K562 (cell line): ENCODE measurements around the gene DYNLT4. TPM values are rescaled to one million over a fixed set of nuclear protein-coding genes. Genes with fewer than 3 reads are reported as not detected.

ENCODE experiments used
- HMG20A ChIP-seq: fragments of 450-650 bp; formaldehyde crosslinking; conservative IDR thresholded peaks from 2 replicates; pipeline ENCODE4 v1.4.0; 2020; ENCODE audit warnings: mild to moderate bottlenecking, mixed read lengths
- MXI1 ChIP-seq: IDR thresholded peaks from 2 replicates; pipeline ENCODE4 v1.6.1; 2011; ENCODE audit warnings: low read depth, mild to moderate bottlenecking, improper control_type of control experiment, low read length
- RBM14 ChIP-seq: fragments of 200-400 bp; formaldehyde crosslinking; IDR thresholded peaks from 2 replicates; pipeline ENCODE4 v1.6.1; 2018; ENCODE audit warnings: low read depth, mild to moderate bottlenecking, low read length, moderate library complexity, borderline replicate concordance; ENCODE audit not compliant: insufficient read depth
- SMARCB1 ChIP-seq: IDR thresholded peaks from 2 replicates; pipeline ENCODE4 v1.6.1; 2011; ENCODE audit warnings: improper control_type of control experiment, low read depth; ENCODE audit not compliant: insufficient read length
- SRF ChIP-seq, 2 experiments: fragments of 250-450, 450-650 bp in 1 of 2; sonication (Bioruptor Pico) in 1 of 2; sonication (generic) in 1 of 2; formaldehyde crosslinking; IDR thresholded peaks; 2 replicates each; pipeline versions ENCODE4 v1.5.0 to v1.5.1; 2020 to 2022; ENCODE audit warnings: mild to moderate bottlenecking in 1 of 2, missing genetic modification reagents in 1 of 2
- ZNF75A ChIP-seq: fragments of 450-650 bp; formaldehyde crosslinking; IDR thresholded peaks from 2 replicates; pipeline ENCODE4 v1.4.0; 2020; ENCODE audit warnings: mild to moderate bottlenecking
- polyA plus RNA-seq, 8 experiments: library from polyadenylated mRNA; depleted of rRNA in 4 of 8; stranded (reverse) in 5 of 8; unstranded in 3 of 8; fragments of >200 nt; fragmentation: Nextera tagmentation in 2 of 8; fragmentation: Illumina TruSeq in 1 of 8; extraction: Ambion mirVana in 2 of 8; extraction: Trizol in 1 of 8; gene quantifications; 2 replicates each; pipeline versions ENCODE4 v1.2.1 to v1.2.3, GENCODE V29; 2011 to 2014; ENCODE audit warnings: inconsistent platforms in 1 of 8, missing spikeins in 1 of 8
- total RNA-seq, 7 experiments: library from RNA; depleted of rRNA in 6 of 7; stranded (reverse); fragments of >200 nt in 6 of 7; fragmentation: Illumina TruSeq in 2 of 7; extraction: Trizol in 2 of 7; gene quantifications; 2 replicates each; pipeline versions ENCODE4 v1.2.1 to v1.2.3, GENCODE V29; 2011 to 2021; ENCODE audit warnings: low replicate concordance in 1 of 7
- TF ChIP-seq, protein P1 (sequence below), 2 experiments: fragments of 450-650 bp; formaldehyde crosslinking in 1 of 2; IDR thresholded peaks; 2 replicates each; pipeline versions ENCODE4 v1.4.0 to v1.6.1; 2014 to 2020; ENCODE audit warnings: mild to moderate bottlenecking in 2 of 2, borderline replicate concordance in 1 of 2, low read depth in 1 of 2
- TF ChIP-seq, protein P2 (sequence below): fragments of 450-650 bp; IDR thresholded peaks from 2 replicates; pipeline ENCODE4 v1.6.1; 2016; ENCODE audit warnings: low read depth

DYNLT4 gene
- total and polyA plus RNA-seq, 9 of the 15 experiments (the other 6 are each of a cell fraction or from before 2014, with no cell fraction given) = 0.29 to 0.73 TPM; not detected in 7

DNA sequence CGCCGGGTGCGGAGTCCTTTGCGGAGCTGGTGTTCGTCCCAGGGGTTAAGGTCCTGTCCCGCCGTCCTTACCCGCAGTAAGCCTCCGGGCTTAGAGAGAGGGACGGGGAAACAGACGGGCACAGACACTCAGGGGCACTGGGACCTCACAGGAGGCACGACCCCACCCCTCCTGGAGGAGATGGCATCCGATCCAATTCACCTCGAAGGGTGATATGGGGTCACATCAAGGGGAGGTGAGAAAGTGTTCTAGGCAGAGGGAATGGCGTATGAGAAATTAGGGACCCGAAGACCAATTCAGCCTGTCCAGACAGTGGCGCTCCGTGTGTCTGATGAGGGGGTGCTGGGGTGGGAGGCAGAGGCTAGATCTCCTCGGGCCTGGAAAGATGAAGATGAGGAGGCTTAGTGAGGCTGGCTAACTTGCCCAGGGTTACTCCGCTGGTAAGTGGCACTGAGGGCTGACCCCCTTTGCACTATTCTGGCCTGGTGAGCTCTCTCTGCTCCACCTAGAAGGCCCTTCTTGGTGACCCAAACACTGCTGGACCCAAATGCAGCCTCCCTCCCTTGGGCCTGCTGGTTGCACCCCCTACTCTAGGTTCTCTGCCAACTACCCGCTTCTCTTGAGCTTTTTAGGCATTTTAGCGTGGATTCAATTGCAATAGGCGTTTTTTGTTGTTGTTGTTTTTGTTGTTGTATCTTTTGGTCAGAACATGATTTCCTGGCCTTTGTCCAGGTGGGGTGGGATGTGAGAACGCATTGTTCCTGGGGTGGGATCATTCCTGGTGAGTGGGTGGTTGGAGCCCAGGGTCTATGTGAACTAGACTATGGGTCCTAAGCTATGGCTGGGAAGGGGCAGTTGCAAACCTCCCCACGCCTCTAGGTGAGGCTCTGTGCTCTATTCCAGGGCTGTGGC is 13.4 kb upstream of the DYNLT4 start (continued):
- TF ChIP-seq, protein P1, sequence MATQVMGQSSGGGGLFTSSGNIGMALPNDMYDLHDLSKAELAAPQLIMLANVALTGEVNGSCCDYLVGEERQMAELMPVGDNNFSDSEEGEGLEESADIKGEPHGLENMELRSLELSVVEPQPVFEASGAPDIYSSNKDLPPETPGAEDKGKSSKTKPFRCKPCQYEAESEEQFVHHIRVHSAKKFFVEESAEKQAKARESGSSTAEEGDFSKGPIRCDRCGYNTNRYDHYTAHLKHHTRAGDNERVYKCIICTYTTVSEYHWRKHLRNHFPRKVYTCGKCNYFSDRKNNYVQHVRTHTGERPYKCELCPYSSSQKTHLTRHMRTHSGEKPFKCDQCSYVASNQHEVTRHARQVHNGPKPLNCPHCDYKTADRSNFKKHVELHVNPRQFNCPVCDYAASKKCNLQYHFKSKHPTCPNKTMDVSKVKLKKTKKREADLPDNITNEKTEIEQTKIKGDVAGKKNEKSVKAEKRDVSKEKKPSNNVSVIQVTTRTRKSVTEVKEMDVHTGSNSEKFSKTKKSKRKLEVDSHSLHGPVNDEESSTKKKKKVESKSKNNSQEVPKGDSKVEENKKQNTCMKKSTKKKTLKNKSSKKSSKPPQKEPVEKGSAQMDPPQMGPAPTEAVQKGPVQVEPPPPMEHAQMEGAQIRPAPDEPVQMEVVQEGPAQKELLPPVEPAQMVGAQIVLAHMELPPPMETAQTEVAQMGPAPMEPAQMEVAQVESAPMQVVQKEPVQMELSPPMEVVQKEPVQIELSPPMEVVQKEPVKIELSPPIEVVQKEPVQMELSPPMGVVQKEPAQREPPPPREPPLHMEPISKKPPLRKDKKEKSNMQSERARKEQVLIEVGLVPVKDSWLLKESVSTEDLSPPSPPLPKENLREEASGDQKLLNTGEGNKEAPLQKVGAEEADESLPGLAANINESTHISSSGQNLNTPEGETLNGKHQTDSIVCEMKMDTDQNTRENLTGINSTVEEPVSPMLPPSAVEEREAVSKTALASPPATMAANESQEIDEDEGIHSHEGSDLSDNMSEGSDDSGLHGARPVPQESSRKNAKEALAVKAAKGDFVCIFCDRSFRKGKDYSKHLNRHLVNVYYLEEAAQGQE (IDR thresholded peaks at IDR 0.05; ENCODE audit: borderline replicate concordance) = no peak
- TF ChIP-seq, protein P1 (CRISPR knock-in tag; IDR thresholded peaks at IDR 0.05; ENCODE audit: low read depth) = peak; percentile 0; the same call in 1 of the 2 replicates
- TF ChIP-seq HMG20A (CRISPR knock-in tag) (no peak), MXI1 (no peak), SRF (CRISPR knock-in tag; IDR thresholded peaks at IDR 0.05) (no peak), RBM14 (no peak), ZNF75A (no peak), SMARCB1 (no peak)
- TF ChIP-seq, protein P2, sequence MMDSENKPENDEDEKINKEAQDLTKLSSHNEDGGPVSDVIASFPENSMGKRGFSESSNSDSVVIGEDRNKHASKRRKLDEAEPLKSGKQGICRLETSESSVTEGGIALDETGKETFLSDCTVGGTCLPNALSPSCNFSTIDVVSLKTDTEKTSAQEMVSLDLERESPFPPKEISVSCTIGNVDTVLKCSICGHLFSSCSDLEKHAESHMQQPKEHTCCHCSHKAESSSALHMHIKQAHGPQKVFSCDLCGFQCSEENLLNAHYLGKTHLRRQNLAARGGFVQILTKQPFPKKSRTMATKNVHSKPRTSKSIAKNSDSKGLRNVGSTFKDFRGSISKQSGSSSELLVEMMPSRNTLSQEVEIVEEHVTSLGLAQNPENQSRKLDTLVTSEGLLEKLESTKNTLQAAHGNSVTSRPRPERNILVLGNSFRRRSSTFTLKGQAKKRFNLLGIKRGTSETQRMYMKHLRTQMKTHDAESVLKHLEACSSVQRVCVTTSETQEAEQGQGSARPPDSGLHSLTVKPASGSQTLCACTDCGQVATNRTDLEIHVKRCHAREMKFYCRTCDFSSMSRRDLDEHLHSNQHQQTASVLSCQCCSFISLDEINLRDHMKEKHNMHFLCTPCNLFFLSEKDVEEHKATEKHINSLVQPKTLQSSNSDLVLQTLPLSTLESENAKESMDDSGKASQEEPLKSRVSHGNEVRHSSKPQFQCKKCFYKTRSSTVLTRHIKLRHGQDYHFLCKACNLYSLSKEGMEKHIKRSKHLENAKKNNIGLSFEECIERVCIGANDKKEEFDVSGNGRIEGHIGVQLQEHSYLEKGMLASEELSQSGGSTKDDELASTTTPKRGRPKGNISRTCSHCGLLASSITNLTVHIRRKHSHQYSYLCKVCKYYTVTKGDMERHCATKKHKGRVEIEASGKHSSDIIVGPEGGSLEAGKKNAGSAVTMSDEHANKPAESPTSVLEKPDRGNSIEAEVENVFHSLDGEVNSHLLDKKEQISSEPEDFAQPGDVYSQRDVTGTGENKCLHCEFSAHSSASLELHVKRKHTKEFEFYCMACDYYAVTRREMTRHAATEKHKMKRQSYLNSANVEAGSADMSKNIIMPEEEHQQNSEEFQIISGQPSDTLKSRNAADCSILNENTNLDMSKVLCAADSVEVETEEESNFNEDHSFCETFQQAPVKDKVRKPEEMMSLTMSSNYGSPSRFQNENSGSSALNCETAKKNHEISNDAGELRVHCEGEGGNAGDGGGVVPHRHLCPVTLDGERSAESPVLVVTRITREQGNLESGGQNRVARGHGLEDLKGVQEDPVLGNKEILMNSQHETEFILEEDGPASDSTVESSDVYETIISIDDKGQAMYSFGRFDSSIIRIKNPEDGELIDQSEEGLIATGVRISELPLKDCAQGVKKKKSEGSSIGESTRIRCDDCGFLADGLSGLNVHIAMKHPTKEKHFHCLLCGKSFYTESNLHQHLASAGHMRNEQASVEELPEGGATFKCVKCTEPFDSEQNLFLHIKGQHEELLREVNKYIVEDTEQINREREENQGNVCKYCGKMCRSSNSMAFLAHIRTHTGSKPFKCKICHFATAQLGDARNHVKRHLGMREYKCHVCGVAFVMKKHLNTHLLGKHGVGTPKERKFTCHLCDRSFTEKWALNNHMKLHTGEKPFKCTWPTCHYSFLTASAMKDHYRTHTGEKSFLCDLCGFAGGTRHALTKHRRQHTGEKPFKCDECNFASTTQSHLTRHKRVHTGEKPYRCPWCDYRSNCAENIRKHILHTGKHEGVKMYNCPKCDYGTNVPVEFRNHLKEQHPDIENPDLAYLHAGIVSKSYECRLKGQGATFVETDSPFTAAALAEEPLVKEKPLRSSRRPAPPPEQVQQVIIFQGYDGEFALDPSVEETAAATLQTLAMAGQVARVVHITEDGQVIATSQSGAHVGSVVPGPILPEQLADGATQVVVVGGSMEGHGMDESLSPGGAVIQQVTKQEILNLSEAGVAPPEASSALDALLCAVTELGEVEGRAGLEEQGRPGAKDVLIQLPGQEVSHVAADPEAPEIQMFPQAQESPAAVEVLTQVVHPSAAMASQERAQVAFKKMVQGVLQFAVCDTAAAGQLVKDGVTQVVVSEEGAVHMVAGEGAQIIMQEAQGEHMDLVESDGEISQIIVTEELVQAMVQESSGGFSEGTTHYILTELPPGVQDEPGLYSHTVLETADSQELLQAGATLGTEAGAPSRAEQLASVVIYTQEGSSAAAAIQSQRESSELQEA = no peak
